ENCODE measurements around the gene NSUN7. TPM values are rescaled to one million over a fixed set of nuclear protein-coding genes. Genes with fewer than 3 reads are reported as not detected.
"Not testable (repeated sequence)": the region's sequence is repeated elsewhere in the genome, so short reads cannot be mapped to it uniquely, and the experiment has no call there.

Gene NSUN7
- total RNA-seq, 1 experiment from 2014 or later, result not detected

- no peak for DNase-seq (ENCODE audit: low read depth)
- in situ Hi-C loops (cut with HindIII; ENCODE audit: low pct_unique_long_range_greater_than_20kb, low sequenced_read_pairs), result no loop called here
Observed at GRCh38 chr4:40789031-40789430, 39.3 kb downstream of the NSUN7 start.

- DNase-seq (ENCODE audit: low read depth), result no peak
- in situ Hi-C loops (cut with HindIII; ENCODE audit: low pct_unique_long_range_greater_than_20kb, low sequenced_read_pairs), result no loop called here
Observed at GRCh38 chr4:40789771-40790170, 40.0 kb downstream of the NSUN7 start.

DNA sequence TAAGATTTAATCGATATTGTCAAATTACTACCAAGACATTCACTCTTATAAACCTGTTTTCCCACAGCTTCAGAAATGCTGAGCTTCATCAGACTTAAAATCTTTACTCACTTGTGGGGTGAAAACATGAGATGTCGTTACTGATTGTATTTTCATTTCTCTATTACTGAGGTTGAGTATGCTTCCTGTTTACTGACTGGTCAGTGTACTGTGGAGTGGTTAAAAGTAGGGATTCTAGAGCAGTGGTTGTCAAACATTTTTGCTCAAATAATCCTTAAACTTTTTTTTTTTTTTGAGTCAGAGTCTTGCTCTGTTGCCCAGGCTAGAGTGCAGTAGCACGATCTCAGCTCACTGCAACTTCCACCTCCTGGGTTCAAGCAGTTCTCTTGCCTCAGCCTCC is 50.3 kb downstream of the NSUN7 start:
- no peak for DNase-seq (ENCODE audit: low read depth)
- in situ Hi-C loops (cut with HindIII; ENCODE audit: low pct_unique_long_range_greater_than_20kb, low sequenced_read_pairs), result no loop called here

GRCh38 chr4:40804598-40804997 is 54.8 kb downstream of the NSUN7 start:
- in situ Hi-C loops (cut with HindIII; ENCODE audit: low pct_unique_long_range_greater_than_20kb, low sequenced_read_pairs), result no loop called here
- DNase-seq (ENCODE audit: low read depth), result no peak

DNA sequence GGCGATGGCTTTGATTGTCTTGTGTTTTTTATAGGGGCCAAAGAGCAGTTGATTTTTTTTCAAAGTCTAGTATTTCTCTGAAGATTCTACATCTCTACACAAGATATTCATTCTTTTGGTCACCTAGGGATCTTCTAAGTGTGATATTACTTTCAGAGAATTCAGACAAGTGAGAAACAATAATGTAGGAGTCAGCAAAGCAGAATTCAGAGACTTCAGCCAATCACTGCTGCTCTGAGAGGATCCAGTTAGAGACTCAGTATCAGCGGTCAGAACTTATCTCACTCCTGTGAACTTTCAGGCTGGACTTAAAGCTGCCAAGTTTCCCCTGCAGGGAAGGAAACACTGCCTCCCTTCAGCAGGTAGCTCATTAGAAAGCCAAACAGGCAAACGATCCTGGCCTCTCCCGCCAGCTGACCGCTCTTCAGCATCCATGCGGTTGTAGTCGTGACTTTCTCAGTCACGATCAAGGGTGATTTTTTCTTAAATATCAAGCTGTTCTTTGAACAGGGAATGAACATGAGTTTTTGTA is 59.2 kb downstream of the NSUN7 start:
- DNase-seq (ENCODE audit: low read depth), result no peak
- in situ Hi-C loops (cut with HindIII; ENCODE audit: low pct_unique_long_range_greater_than_20kb, low sequenced_read_pairs), result no loop called here

GRCh38 chr4:40811956-40812355 is 62.2 kb downstream of the NSUN7 start:
- in situ Hi-C loops (cut with HindIII; ENCODE audit: low pct_unique_long_range_greater_than_20kb, low sequenced_read_pairs), result no loop called here
- no peak for DNase-seq (ENCODE audit: low read depth)

GRCh38 chr4:40812386-40812785 is 62.6 kb downstream of the NSUN7 start:
- DNase-seq (ENCODE audit: low read depth), result no peak
- in situ Hi-C loops (cut with HindIII; ENCODE audit: low pct_unique_long_range_greater_than_20kb, low sequenced_read_pairs), result no loop called here

- in situ Hi-C loops (cut with HindIII; ENCODE audit: low pct_unique_long_range_greater_than_20kb, low sequenced_read_pairs), result no loop called here
- no peak for DNase-seq (ENCODE audit: low read depth)
Observed at GRCh38 chr4:40812856-40813255, 63.1 kb downstream of the NSUN7 start.

GRCh38 chr4:40817157-40817556 is 67.4 kb downstream of the NSUN7 start:
- in situ Hi-C loops (cut with HindIII; ENCODE audit: low pct_unique_long_range_greater_than_20kb, low sequenced_read_pairs); DNase-seq (ENCODE audit: low read depth): not testable (repeated sequence)

DNA sequence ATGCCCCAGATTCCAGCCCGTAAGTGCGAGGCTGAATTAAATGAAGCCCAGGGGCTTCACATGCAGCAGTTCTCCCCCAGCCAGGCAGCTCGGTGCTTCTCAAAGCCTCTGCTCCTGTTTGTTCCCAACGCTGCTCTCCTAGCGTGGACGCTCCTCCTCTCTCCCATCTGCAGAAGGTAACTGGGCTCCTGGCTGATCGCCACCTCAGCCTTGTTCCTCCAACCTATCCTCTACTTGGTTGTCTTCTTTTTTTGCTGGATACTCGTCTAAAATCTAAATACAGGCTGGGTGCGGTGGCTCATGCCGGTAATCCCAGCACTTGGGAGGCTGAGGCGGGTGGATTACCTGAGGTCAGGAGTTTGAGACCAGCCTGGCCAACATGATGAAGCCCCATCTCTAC is 70.3 kb downstream of the NSUN7 start:
- in situ Hi-C loops (cut with HindIII; ENCODE audit: low pct_unique_long_range_greater_than_20kb, low sequenced_read_pairs), result no loop called here
- no peak for DNase-seq (ENCODE audit: low read depth)

DNA sequence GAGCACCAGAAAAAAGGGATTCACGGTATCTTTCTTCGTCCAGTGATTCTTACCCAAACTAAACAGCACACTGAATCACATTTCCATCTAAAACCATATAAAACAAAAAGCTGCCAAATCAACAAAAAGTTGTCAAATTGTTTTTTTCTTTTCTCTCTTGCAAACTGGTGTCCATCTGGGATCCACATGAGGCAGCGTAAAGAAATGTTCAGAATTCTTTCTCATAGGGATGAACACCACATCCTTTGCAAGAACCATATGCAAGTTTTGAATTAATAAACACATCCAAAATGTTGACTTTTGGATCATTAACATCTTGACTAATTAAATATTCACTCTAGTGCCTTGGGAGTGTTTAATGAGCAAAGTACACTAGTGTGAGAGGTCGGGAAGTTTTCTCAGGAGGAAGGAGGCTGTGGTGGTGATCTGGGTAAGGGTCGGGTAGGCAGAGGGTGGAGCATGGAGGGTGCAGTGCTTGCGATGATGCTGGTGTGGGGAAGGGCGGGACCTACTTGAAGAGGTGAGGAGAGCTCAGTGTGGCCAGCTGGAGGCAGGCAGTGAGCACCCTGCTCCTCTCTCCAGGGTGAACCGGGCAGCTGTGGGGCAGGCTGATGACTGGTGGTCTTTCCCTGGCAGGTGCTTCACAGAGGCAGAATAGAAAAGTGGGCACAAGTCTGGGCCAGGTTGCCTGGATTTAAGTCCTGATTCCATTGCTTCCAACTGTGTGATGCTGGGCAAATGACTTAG is 72.8 kb downstream of the NSUN7 start:
- DNase-seq (ENCODE audit: low read depth), result no peak
- in situ Hi-C loops (cut with HindIII; ENCODE audit: low pct_unique_long_range_greater_than_20kb, low sequenced_read_pairs), result no loop called here

DNA sequence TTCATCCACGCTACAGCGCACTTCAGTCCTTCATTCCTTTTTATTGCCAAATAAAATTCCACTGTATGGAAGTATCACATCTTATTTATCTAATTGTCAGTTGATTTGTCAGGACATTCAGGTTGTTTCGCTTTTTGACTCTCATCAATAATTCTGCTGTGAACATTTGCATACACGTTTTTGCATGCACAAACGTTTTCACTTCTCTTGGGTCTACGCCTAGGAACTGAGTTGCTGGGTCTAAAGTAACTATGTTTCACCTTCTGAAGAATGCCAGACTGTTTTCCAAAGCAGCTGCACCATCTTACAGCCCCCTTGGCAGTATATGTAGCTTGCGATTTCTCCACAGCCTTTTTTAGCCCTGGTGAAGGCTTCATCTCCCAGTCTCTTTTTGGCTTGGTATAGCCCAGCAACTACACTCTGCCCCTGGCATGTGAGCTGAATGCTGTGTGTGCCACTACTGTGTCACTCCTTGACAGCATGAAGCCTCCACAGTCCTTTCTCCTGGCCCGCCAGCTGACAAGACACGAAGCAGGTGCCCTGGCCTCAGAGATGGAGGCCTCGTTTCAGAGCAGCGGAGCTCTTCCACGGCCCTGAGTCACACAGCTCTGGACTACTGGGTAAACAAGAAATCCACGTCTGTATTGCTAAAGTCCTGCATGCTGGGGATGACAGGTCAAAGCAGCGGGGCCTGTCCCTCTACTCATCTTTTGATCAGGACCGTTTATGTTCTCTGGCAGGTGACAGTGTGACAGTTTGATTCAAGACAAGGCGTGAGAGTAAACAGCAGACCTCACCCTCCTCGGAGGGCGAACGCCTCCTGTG is 75.5 kb downstream of the NSUN7 start:
- in situ Hi-C loops (cut with HindIII; ENCODE audit: low pct_unique_long_range_greater_than_20kb, low sequenced_read_pairs), result no loop called here
- no peak for DNase-seq (ENCODE audit: low read depth)

DNA sequence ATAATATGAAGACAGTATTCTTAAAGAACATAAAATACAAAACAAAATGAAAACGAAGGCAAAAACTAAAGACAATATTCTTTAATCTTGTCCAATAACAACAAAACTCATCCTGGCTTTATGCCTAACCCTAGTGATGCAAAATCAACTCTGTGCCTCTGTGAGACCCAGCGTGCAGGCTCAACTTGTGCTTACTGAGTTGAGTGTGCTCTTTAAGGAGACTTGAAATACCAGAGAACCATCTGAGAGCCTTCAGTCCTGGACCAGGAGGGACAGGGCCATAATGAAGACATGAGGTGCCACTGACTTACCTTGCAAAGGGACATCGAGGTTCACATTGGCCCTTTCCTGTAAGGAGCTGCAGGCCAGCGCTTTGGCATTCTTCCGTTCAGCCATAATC is 77.1 kb downstream of the NSUN7 start:
- in situ Hi-C loops (cut with HindIII; ENCODE audit: low pct_unique_long_range_greater_than_20kb, low sequenced_read_pairs), result no loop called here
- DNase-seq (ENCODE audit: low read depth), result no peak

GRCh38 chr4:40827758-40828157 is 78.0 kb downstream of the NSUN7 start:
- DNase-seq (ENCODE audit: low read depth), result no peak

DNA sequence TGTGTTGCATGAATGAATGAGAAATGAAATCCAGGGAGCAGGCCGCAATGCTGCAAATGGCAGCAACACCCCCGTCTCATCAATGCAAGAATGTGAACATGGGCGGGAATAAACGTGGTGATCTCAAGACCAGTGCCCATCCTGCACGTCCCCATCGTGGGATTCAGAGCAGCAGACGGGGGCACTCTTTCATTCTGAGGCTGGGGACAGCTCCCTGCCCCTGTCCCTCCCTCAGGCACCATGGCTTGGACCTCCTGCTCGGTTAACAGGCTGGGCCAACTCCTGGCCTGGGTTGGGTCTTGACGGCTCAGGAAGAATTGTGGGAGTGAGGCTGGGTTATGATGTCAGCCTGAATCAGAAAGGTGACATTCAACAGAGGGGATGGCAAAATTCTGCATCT is 78.9 kb downstream of the NSUN7 start:
- DNase-seq (ENCODE audit: low read depth), result no peak
- in situ Hi-C loops (cut with HindIII; ENCODE audit: low pct_unique_long_range_greater_than_20kb, low sequenced_read_pairs), result no loop called here

More at GRCh38 chr4:40827758-40828157, 78.0 kb downstream of the NSUN7 start:
- in situ Hi-C loops (cut with HindIII; ENCODE audit: low pct_unique_long_range_greater_than_20kb, low sequenced_read_pairs), result no loop called here

GRCh38 chr4:40829586-40829985 is 79.8 kb downstream of the NSUN7 start:
- DNase-seq (ENCODE audit: low read depth), result no peak

DNA sequence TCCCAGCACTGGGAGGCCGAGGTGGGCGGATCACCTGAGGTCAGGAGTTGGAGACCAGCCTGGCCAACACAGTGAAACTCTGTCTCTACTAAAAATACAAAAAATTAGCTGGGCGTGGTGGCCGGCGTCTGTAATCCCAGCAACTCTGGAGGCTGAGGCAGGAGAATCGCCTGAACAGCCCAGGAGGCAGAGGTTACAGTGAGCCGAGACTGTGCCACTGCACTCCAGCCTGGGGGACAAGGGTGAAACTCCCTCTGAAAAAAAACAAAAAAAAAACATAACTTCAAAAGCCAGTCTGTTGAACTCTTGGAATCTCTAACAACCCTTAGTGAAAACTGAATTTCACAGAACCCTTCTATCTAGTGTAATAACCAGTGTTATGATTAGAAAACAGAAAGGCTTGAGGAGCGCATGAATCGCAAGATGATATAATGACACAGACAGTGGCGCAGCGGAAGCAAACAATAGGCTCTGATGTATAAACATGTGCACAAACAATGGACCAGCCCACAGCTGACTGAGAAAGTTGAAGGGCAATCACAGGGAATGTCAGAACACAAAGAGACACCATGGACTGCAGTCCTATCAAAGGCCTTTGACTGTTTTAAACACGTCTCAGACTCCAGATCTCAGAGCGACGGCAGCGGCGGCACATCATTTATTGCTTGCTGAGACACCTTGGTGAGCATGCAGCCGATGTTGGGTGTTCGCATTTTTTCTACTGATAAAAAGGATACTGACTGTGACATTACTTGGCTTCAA is 81.6 kb downstream of the NSUN7 start:
- DNase-seq (ENCODE audit: low read depth), result no peak
- in situ Hi-C loops (cut with HindIII; ENCODE audit: low pct_unique_long_range_greater_than_20kb, low sequenced_read_pairs), result no loop called here

More at GRCh38 chr4:40829586-40829985, 79.8 kb downstream of the NSUN7 start:
- in situ Hi-C loops (cut with HindIII; ENCODE audit: low pct_unique_long_range_greater_than_20kb, low sequenced_read_pairs), result no loop called here

GRCh38 chr4:40832175-40832574 is 82.4 kb downstream of the NSUN7 start:
- in situ Hi-C loops (cut with HindIII; ENCODE audit: low pct_unique_long_range_greater_than_20kb, low sequenced_read_pairs), result no loop called here
- no peak for DNase-seq (ENCODE audit: low read depth)

GRCh38 chr4:40833212-40833611 is 83.5 kb downstream of the NSUN7 start:
- in situ Hi-C loops (cut with HindIII; ENCODE audit: low pct_unique_long_range_greater_than_20kb, low sequenced_read_pairs), result no loop called here
- DNase-seq (ENCODE audit: low read depth), result no peak
